Measurements from ENCODE around the gene MSX1.

MSX1 gene

DNA sequence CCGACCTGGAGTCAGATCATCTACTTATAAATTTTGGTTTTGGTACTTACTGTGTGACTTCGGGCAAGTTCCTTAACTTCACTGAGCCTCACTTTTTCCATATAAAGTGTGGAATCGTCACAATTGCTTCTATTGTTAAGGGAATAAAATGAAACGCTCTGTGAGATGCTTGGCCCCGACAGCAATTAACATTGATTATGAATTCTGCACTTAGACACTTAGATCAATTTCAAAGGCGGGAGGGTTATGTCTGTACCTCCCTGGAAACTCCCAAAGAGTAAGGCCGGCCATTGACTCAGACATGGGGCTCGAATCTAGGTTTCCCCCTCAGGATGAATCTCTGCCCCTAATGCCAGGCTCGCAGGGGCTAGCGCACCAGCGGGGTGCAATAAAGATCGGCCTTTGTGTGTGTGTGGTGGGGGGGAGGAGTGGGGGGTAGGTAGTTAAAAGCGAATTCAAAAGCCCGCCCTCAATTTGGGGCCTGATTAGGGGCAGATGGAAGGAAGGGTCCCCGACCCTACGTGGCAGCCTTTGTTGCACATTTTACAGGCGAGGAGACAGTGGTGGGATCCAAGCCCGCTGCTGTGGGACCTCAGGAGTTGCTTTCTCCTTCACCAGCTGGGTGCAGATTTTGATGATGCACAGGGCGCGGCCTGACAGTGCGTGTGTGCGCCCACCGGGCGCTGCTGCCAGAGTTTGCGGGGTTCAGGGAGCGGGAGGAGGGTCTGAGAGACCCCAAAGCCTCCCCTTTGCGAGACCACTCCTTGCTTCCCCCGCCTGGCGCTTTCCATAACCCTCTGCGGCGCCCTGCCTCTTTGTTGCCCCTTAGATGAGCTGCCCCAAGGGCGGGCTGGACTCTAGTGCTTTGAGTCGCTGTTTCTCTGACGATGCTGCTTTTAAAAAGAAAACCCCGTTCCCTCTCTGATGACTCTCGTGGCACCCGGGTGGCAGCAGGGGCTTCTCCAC, 9.6 kb downstream of the MSX1 start:
- TF ChIP-seq, protein P1, sequence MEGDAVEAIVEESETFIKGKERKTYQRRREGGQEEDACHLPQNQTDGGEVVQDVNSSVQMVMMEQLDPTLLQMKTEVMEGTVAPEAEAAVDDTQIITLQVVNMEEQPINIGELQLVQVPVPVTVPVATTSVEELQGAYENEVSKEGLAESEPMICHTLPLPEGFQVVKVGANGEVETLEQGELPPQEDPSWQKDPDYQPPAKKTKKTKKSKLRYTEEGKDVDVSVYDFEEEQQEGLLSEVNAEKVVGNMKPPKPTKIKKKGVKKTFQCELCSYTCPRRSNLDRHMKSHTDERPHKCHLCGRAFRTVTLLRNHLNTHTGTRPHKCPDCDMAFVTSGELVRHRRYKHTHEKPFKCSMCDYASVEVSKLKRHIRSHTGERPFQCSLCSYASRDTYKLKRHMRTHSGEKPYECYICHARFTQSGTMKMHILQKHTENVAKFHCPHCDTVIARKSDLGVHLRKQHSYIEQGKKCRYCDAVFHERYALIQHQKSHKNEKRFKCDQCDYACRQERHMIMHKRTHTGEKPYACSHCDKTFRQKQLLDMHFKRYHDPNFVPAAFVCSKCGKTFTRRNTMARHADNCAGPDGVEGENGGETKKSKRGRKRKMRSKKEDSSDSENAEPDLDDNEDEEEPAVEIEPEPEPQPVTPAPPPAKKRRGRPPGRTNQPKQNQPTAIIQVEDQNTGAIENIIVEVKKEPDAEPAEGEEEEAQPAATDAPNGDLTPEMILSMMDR (IDR thresholded peaks at IDR 0.05): no peak
- Mint-ChIP-seq H3K9me3 (no peaks in the 10 kb centered on the region), H3K36me3 (ENCODE audit: low read depth) (peaks cover 8% of the 10 kb centered on the region), H3K4me3 (peak overlapping the region; percentile 68), H3K27me3 (ENCODE audit: low read depth, poor library complexity) (peaks cover 16% of the 10 kb centered on the region), H3K4me1 (peaks cover 48% of the 10 kb centered on the region), H3K27ac (no peak overlapping the region)
- no peak for DNase-seq

DNA sequence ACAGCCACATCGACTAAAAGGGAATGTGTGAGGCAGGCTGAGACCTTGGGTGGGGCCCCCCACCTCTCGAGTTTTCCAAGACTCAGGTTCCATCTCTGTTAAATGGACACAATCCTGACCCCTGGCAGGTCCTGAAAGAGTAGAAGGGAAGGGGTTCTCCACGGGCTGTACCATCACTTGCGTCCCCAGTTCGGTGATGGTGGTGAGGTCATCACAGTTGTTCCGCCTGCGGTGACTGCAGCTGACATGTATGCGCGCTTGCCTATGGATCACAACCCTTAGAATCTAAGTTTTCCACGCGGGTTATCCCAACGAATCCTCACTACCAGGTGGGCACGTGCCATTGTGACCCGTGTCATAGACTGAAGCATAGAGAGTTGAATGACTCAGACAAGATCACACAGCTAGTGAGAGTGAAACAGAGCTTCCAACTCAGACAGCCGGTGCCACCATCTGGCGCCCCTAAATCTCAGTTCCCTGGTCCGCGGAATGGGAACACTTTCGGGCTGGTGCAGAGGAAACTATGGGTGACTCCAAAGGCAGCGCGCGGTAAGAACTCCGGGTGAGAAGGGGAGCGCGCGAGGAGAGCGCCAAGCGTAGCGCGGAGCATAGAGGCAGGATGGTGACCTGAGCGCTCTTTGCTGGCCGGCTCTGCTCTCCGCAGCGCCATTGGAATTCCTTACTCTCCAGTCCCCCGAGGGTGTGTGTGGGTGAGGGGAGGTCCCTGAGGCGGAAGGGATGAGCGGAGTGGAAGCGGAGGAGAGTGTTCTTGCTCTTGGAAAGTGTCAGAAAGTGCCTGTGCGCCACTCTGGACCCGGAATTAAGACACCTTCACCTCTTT, 10.5 kb downstream of the MSX1 start:
- H3K4me3 Mint-ChIP-seq: peak overlapping the region; percentile 68
- DNase-seq: peak; percentile 61

DNA sequence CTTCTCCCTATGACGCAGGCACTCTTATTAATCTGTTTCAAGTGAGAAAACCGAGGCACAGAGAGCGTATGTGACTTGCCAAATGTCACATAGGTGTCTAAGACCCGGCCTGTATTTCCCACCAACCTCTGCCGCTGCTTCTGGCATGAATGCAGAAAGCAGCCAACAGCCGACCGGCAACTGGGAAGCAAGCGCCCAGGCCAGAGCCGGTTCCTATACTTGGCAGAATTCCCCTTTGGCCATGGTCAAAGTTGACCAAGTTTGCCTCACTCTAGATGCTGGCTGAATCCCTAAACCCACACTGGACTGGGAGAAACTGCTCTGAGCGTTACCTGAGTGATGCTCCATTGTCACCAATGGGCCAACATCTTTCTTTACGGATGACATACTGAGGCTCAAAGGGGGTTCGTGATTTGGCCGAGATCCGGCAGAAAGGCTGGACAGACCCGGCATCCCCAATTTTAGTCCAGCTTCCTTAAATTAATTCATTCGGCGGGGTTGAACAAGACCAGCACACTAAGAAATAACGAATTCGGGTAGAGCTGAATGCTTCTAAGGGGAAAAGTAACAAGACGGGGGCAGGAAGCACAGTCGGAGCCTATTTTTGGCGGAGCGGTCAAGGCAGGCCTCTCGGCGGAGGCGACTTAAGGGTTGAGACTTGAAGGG, 11.2 kb downstream of the MSX1 start:
- Mint-ChIP-seq H3K4me3 (peak overlapping the region; percentile 68), H3K27me3 (ENCODE audit: low read depth, poor library complexity) (peaks cover 2% of the 10 kb centered on the region), H3K36me3 (ENCODE audit: low read depth) (no peaks in the 10 kb centered on the region), H3K4me1 (peaks cover 47% of the 10 kb centered on the region), H3K9me3 (no peaks in the 10 kb centered on the region), H3K27ac (no peak overlapping the region)
- TF ChIP-seq, protein P1 (IDR thresholded peaks at IDR 0.05): no peak
- DNase-seq: no peak

More for the DNA sequence above, 10.5 kb downstream of the MSX1 start:
- no peak overlapping the region for H3K27ac Mint-ChIP-seq
- H3K36me3 Mint-ChIP-seq (ENCODE audit: low read depth): no peaks in the 10 kb centered on the region
- no peaks in the 10 kb centered on the region for H3K9me3 Mint-ChIP-seq
- TF ChIP-seq, protein P1 (IDR thresholded peaks at IDR 0.05): no peak
- peaks cover 7% of the 10 kb centered on the region for H3K27me3 Mint-ChIP-seq (ENCODE audit: low read depth, poor library complexity)
- peaks cover 45% of the 10 kb centered on the region for H3K4me1 Mint-ChIP-seq

DNA sequence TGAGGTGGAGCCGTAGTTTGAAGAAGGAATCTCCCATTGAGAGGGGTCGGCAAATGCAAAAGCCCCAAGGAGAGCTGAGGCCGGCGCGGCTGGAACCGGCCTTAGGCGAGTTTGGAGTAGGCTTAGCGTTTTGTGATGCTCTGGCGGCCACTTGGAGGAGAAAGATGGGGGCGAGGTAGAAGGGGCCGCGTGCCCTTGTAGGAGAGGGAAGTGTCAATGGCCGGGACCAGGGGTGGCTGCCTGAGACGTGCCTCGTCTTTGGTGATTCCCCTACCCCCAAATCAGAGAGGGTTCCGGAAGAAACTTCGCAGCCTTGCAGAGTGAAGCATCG, 11.7 kb downstream of the MSX1 start:
- Mint-ChIP-seq H3K9me3 (no peaks in the 10 kb centered on the region), H3K27ac (no peak overlapping the region), H3K4me1 (peaks cover 45% of the 10 kb centered on the region), H3K4me3 (peak overlapping the region; percentile 68), H3K36me3 (ENCODE audit: low read depth) (no peaks in the 10 kb centered on the region), H3K27me3 (ENCODE audit: low read depth, poor library complexity) (peaks cover 7% of the 10 kb centered on the region)
- TF ChIP-seq, protein P1 (IDR thresholded peaks at IDR 0.05): no peak
- peak; percentile 32 for DNase-seq

DNA sequence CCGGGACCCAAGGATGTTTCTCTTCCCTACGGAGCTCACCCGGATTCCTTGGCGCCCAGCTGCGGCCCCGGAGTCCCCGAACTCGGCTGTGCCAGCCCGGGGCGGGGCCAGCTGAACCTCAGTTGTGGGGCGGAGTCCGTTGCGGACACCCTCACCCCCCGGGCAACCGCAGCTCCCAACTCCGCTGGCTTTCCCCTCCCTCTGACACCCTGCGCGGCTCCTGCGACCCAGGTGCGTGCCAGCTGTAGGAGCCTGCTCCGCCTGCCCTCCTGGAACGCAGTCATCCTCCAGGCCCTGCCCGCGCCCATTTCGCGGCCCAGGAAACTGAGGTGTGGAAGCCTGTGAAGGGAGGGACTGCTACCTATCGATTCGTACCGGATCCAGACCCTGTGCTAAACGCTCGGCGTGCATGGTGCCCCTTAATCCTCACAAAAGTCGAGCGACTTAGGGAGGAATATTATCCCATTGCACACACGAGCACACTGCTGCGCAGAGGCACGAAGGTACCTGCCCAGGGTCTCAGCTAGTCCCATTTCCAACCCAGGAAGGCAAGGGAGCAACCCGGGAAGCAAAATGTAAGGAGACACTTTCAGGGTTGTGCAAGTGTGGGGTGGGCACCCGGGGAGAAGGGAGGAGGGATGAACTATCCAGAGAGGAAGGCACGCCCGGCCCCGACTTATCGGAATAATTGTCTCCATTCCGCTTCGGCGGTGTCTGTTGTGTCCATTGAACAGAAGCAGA, 12.3 kb downstream of the MSX1 start:
- Mint-ChIP-seq H3K4me3 (peak overlapping the region; percentile 70), H3K4me1 (peaks cover 39% of the 10 kb centered on the region)
- DNase-seq: peak; percentile 37

More for the DNA sequence above, 12.3 kb downstream of the MSX1 start:
- TF ChIP-seq, protein P1 (IDR thresholded peaks at IDR 0.05): no peak
- Mint-ChIP-seq H3K27me3 (ENCODE audit: low read depth, poor library complexity) (peaks cover 9% of the 10 kb centered on the region), H3K36me3 (ENCODE audit: low read depth) (no peaks in the 10 kb centered on the region), H3K9me3 (no peaks in the 10 kb centered on the region), H3K27ac (no peak overlapping the region)

All from nephron progenitor cell (in vitro differentiated cells).